ENCODE data around the gene PROSER3.

The PROSER3 gene

GRCh38 chr19:35730326-35730725 is 27.6 kb upstream of the PROSER3 start:
- no peak for TF ChIP-seq CTCF (IDR thresholded peaks at IDR 0.05; ENCODE audit: low read depth, low read length)
- H3K4me3 ChIP-seq (ENCODE audit: low read depth, low read length) = no peak overlapping the region

- no peak overlapping the region for H3K4me3 ChIP-seq (ENCODE audit: low read depth, low read length)
- TF ChIP-seq CTCF (IDR thresholded peaks at IDR 0.05; ENCODE audit: low read depth, low read length) = no peak
Observed at GRCh38 chr19:35731353-35731752, 26.6 kb upstream of the PROSER3 start.

- no peak overlapping the region for H3K4me3 ChIP-seq (ENCODE audit: low read depth, low read length)
- TF ChIP-seq CTCF (IDR thresholded peaks at IDR 0.05; ENCODE audit: low read depth, low read length) = no peak
Observed at GRCh38 chr19:35731779-35732405, 26.1 kb upstream of the PROSER3 start.

- no peak for TF ChIP-seq CTCF (IDR thresholded peaks at IDR 0.05; ENCODE audit: low read depth, low read length)
- no peak overlapping the region for H3K4me3 ChIP-seq (ENCODE audit: low read depth, low read length)
Observed at GRCh38 chr19:35732540-35733179, 25.3 kb upstream of the PROSER3 start.

GRCh38 chr19:35733180-35734125 is 24.5 kb upstream of the PROSER3 start:
- no peak overlapping the region for H3K4me3 ChIP-seq (ENCODE audit: low read depth, low read length)
- TF ChIP-seq CTCF (IDR thresholded peaks at IDR 0.05; ENCODE audit: low read depth, low read length) = no peak

GRCh38 chr19:35734273-35734672 is 23.7 kb upstream of the PROSER3 start:
- TF ChIP-seq CTCF (IDR thresholded peaks at IDR 0.05; ENCODE audit: low read depth, low read length) = no peak
- no peak overlapping the region for H3K4me3 ChIP-seq (ENCODE audit: low read depth, low read length)

Measured in WI38 (cell line).